OCI-LY7 (cell line): ENCODE results near the gene SEMA3E. TPM values are rescaled to one million over a fixed set of nuclear protein-coding genes. Genes with fewer than 3 reads are reported as not detected.

Experiments
- BruUV-seq: library from RNA; stranded (reverse); fragments of 400-500 nt; replicated peaks from 2 replicates; lab custom pipeline; 2021; lab: Mats Ljungman, UMichigan
- CTCF ChIA-PET: fragments of 300-600 bp; sonication (Branson Sonifier 250); formaldehyde crosslinking; loops from one replicate; lab custom pipeline; 2022; ENCODE audit warnings: antibody characterized with exemption; ENCODE audit not compliant: unreplicated experiment; lab: Charles Lee
- POLR2A ChIA-PET: fragments of 300-600 bp; sonication (Branson Sonifier 250); formaldehyde crosslinking; loops from one replicate; lab custom pipeline; 2022; ENCODE audit warnings: antibody characterized with exemption; lab: Charles Lee
- DNase-seq: peaks from one replicate; pipeline ENCODE4 v3.0.0-alpha.2; 2015; ENCODE audit warnings: low spot score
- H2AFZ ChIP-seq: fragments of 200-600 bp; sonication (generic), shearing (Covaris generic); 2 replicates; pipeline ENCODE4 v1.6.1; 2014; ENCODE audit warnings: mild to moderate bottlenecking, antibody characterized with exemption, low read length, moderate library complexity
- H3K27ac ChIP-seq: fragments of 200-600 bp; sonication (generic); 2 replicates; pipeline ENCODE4 v1.5.1; 2014; ENCODE audit warnings: mixed run types, low read depth, mild to moderate bottlenecking, moderate library complexity, low read length, inconsistent platforms; ENCODE audit not compliant: poor library complexity, severe bottlenecking
- H3K36me3 ChIP-seq: fragments of 200-600 bp; sonication (generic); 2 replicates; pipeline ENCODE4 v1.6.1; 2014; ENCODE audit warnings: mild to moderate bottlenecking, antibody characterized with exemption, low read length, moderate library complexity, mixed read lengths; ENCODE audit not compliant: insufficient read depth
- H3K4me1 ChIP-seq: fragments of 200-600 bp; sonication (generic); 2 replicates; pipeline ENCODE4 v1.5.1; 2014; ENCODE audit warnings: mild to moderate bottlenecking, low read length; ENCODE audit not compliant: insufficient read depth, poor library complexity, severe bottlenecking
- H3K4me2 ChIP-seq: fragments of 200-600 bp; sonication (generic); 2 replicates; pipeline ENCODE4 v1.6.1; 2014; ENCODE audit warnings: mild to moderate bottlenecking, low read length
- H3K4me3 ChIP-seq: fragments of 200-600 bp; sonication (generic); 2 replicates; pipeline ENCODE4 v1.5.1; 2014; ENCODE audit warnings: mild to moderate bottlenecking, low read depth, low read length; ENCODE audit not compliant: poor library complexity, severe bottlenecking
- H3K79me2 ChIP-seq: fragments of 200-600 bp; sonication (generic); 2 replicates; pipeline ENCODE4 v1.6.1; 2016; ENCODE audit warnings: low read depth, mild to moderate bottlenecking, low read length, moderate library complexity, mixed read lengths; ENCODE audit not compliant: insufficient read depth
- H3K9me2 ChIP-seq: fragments of 200-600 bp; sonication (generic); 2 replicates; pipeline ENCODE4 v1.6.1; 2016; ENCODE audit warnings: mild to moderate bottlenecking, low read length, mixed read lengths; ENCODE audit not compliant: insufficient read depth
- H3K9me3 ChIP-seq: fragments of 200-600 bp; sonication (generic); 2 replicates; pipeline ENCODE4 v1.6.1; 2014; ENCODE audit warnings: mild to moderate bottlenecking, mixed run types, low read length, mixed read lengths
- H4K20me1 ChIP-seq: fragments of 200-600 bp; sonication (generic); 2 replicates; pipeline ENCODE4 v1.6.1; 2014; ENCODE audit warnings: mild to moderate bottlenecking, antibody characterized with exemption, low read length, moderate library complexity, mixed read lengths; ENCODE audit not compliant: insufficient read depth
- CTCF ChIP-seq: fragments of 200-600 bp; sonication (generic); conservative IDR thresholded peaks from 2 replicates; pipeline ENCODE4 v1.5.1; 2014; ENCODE audit warnings: mild to moderate bottlenecking, antibody characterized with exemption, low read length, moderate library complexity, mixed read lengths
- EZH2phosphoT487 ChIP-seq: fragments of 200-600 bp; sonication (generic); IDR thresholded peaks from 2 replicates; pipeline ENCODE4 v1.6.1; 2018; ENCODE audit warnings: low read depth, borderline replicate concordance, mild to moderate bottlenecking, mixed run types, antibody characterized with exemption, low read length, moderate library complexity, mixed read lengths
- intact Hi-C: fragments of 100-400 bp; cut with micrococcal nuclease; formaldehyde crosslinking; loops from one replicate; pipeline ENCODE4 v1.10.0; 2022; ENCODE audit not compliant: unreplicated experiment
- total RNA-seq, 2 experiments: library from RNA; depleted of rRNA in 1 of 2; stranded (reverse); fragments of >200 nt in 1 of 2; shearing (Covaris generic) in 1 of 2; gene quantifications; 2 replicates each; pipeline ENCODE4 v1.2.3, GENCODE V29; 2014 to 2022

Gene SEMA3E
- total RNA-seq, 2 experiments from 2014 or later = 0.06 TPM; not detected in 1

- POLR2A ChIA-PET = no interaction called here
- TF ChIP-seq EZH2phosphoT487 (no peak), CTCF (no peak)
- BruUV-seq = no TSS peak
These were observed 196.7 kb downstream of the SEMA3E start for GRCh38 chr7:83452256-83452655.

GRCh38 chr7:83451501-83452045 lies 197.4 kb downstream of the SEMA3E start:
- no peak overlapping the region for H3K4me2 ChIP-seq
- ChIA-PET CTCF (no interaction called here), POLR2A (no interaction called here)
- no peak for DNase-seq
- no peaks in the 10 kb centered on the region for H3K79me2 ChIP-seq
- no peaks in the 10 kb centered on the region for H4K20me1 ChIP-seq
- intact Hi-C loops = no loop called here
- H3K9me2 ChIP-seq = no peaks in the 10 kb centered on the region
- H3K4me1 ChIP-seq = no peaks in the 10 kb centered on the region
- H2AFZ ChIP-seq = no peak overlapping the region
- no peak for TF ChIP-seq EZH2phosphoT487
- no peak for TF ChIP-seq CTCF
- no peaks in the 10 kb centered on the region for H3K9me3 ChIP-seq
- H3K36me3 ChIP-seq = no peaks in the 10 kb centered on the region
- H3K27ac ChIP-seq = no peak overlapping the region
- no TSS peak for BruUV-seq
- no peak overlapping the region for H3K4me3 ChIP-seq

More at GRCh38 chr7:83452256-83452655, 196.7 kb downstream of the SEMA3E start:
- no peaks in the 10 kb centered on the region for H3K4me1 ChIP-seq
- H3K27ac ChIP-seq = no peak overlapping the region
- no peaks in the 10 kb centered on the region for H3K79me2 ChIP-seq
- no peak overlapping the region for H3K4me3 ChIP-seq
- H3K4me2 ChIP-seq = no peak overlapping the region
- H3K9me2 ChIP-seq = no peaks in the 10 kb centered on the region
- H4K20me1 ChIP-seq = no peaks in the 10 kb centered on the region
- CTCF ChIA-PET = no interaction called here
- intact Hi-C loops = no loop called here
- no peaks in the 10 kb centered on the region for H3K36me3 ChIP-seq
- no peak overlapping the region for H2AFZ ChIP-seq
- no peak for DNase-seq
- H3K9me3 ChIP-seq = no peaks in the 10 kb centered on the region

- no TSS peak for BruUV-seq
- H3K4me2 ChIP-seq = no peak overlapping the region
- H3K36me3 ChIP-seq = no peaks in the 10 kb centered on the region
- CTCF ChIA-PET = no interaction called here
- POLR2A ChIA-PET = interaction anchor here (0.9 kb wide), 1 partner anchor 56 kb away, joined by 3 read pairs; no protein-coding TSS in a partner anchor
- no peaks in the 10 kb centered on the region for H4K20me1 ChIP-seq
- intact Hi-C loops = no loop called here
- no peak for DNase-seq
- H3K4me1 ChIP-seq = no peaks in the 10 kb centered on the region
- H3K79me2 ChIP-seq = no peaks in the 10 kb centered on the region
- H3K9me2 ChIP-seq = no peaks in the 10 kb centered on the region
- H3K9me3 ChIP-seq = no peaks in the 10 kb centered on the region
- no peak overlapping the region for H2AFZ ChIP-seq
- TF ChIP-seq EZH2phosphoT487 = no peak
- TF ChIP-seq CTCF = no peak
- no peak overlapping the region for H3K4me3 ChIP-seq
- H3K27ac ChIP-seq = no peak overlapping the region
These were observed 199.2 kb downstream of the SEMA3E start for GRCh38 chr7:83449781-83450180.
